WTC11 (cell line): ENCODE results near the gene GAS1. TPM values are rescaled to one million over a fixed set of nuclear protein-coding genes. Genes with fewer than 3 reads are reported as not detected.

Source experiments
- ATAC-seq: fragments of 200-7000 bp; cut with Tn5 transposase; 2 replicates; pipeline ENCODE4 v1.10.0; 2021; ENCODE audit warnings: mild to moderate bottlenecking, moderate library complexity
- CTCF ChIA-PET: fragments of 300-600 bp; sonication (Branson Sonifier 250); formaldehyde crosslinking; loops from one replicate; lab custom pipeline; 2021; ENCODE audit warnings: antibody characterized with exemption; lab: Charles Lee
- POLR2A ChIA-PET: fragments of 350-600 bp; sonication (Branson Sonifier 250); formaldehyde crosslinking; loops from one replicate; lab custom pipeline; 2021; ENCODE audit warnings: antibody characterized with exemption; lab: Charles Lee
- DNase-seq: peaks from one replicate; pipeline ENCODE4 v3.0.0; 2021; ENCODE audit warnings: low spot score
- H3K27ac Mint-ChIP-seq: 2 replicates; pipeline ENCODE4 v1.8.0; 2021; ENCODE audit warnings: mixed read lengths
- H3K27me3 Mint-ChIP-seq: 2 replicates; pipeline ENCODE4 v1.8.0; 2021; ENCODE audit warnings: low read depth, mild to moderate bottlenecking, moderate library complexity, mixed read lengths
- H3K36me3 Mint-ChIP-seq: 2 replicates; pipeline ENCODE4 v1.8.0; 2021; ENCODE audit warnings: mixed read lengths
- H3K4me1 Mint-ChIP-seq: 2 replicates; pipeline ENCODE4 v1.8.0; 2022; ENCODE audit warnings: mixed read lengths
- H3K4me3 Mint-ChIP-seq: 2 replicates; pipeline ENCODE4 v1.8.0; 2021; ENCODE audit warnings: mild to moderate bottlenecking, moderate library complexity, mixed read lengths
- H3K9me3 Mint-ChIP-seq: 2 replicates; pipeline ENCODE4 v1.8.0; 2021; ENCODE audit warnings: mixed read lengths
- ETV6 ChIP-seq: sonication (generic); formaldehyde crosslinking; IDR thresholded peaks from 2 replicates; pipeline ENCODE4 v1.8.1; 2022; ENCODE audit warnings: mild to moderate bottlenecking, missing genetic modification reagents
- GTF2I ChIP-seq: fragments of 250-450 bp; sonication (Bioruptor Pico); conservative IDR thresholded peaks from 2 replicates; pipeline ENCODE4 v1.4.0; 2021; ENCODE audit warnings: mild to moderate bottlenecking
- MYBL2 ChIP-seq: sonication (generic); formaldehyde crosslinking; IDR thresholded peaks from 2 replicates; pipeline ENCODE4 v1.8.1; 2023; ENCODE audit warnings: mild to moderate bottlenecking, moderate library complexity, missing genetic modification reagents
- NFATC4 ChIP-seq: fragments of 250-450 bp; sonication (Bioruptor Pico); IDR thresholded peaks from 2 replicates; pipeline ENCODE4 v1.9.0; 2021; ENCODE audit warnings: mild to moderate bottlenecking
- NR2C2 ChIP-seq: sonication (generic); formaldehyde crosslinking; IDR thresholded peaks from 2 replicates; pipeline ENCODE4 v1.8.0; 2022; ENCODE audit warnings: mild to moderate bottlenecking, missing genetic modification reagents
- TCF7 ChIP-seq: sonication (generic); formaldehyde crosslinking; IDR thresholded peaks from 2 replicates; pipeline ENCODE4 v1.8.0; 2022; ENCODE audit warnings: mild to moderate bottlenecking, low read depth, missing genetic modification reagents, moderate library complexity
- TEAD4 ChIP-seq: sonication (generic); formaldehyde crosslinking; IDR thresholded peaks from 2 replicates; pipeline ENCODE4 v1.8.0; 2022; ENCODE audit warnings: mild to moderate bottlenecking, missing genetic modification reagents
- TP53 ChIP-seq: sonication (generic); formaldehyde crosslinking; IDR thresholded peaks from 2 replicates; pipeline ENCODE4 v1.8.1; 2023; ENCODE audit warnings: mild to moderate bottlenecking, missing genetic modification reagents
- ZNF121 ChIP-seq: sonication (generic); formaldehyde crosslinking; IDR thresholded peaks from 2 replicates; pipeline ENCODE4 v1.8.0; 2023; ENCODE audit warnings: missing genetic modification reagents
- ZNF416 ChIP-seq: fragments of 250-450 bp; sonication (Bioruptor Pico); IDR thresholded peaks from 2 replicates; pipeline ENCODE4 v1.9.0; 2021; ENCODE audit warnings: mild to moderate bottlenecking, inconsistent platforms
- ZNF423 ChIP-seq: fragments of 250-450 bp; sonication (Bioruptor Pico); IDR thresholded peaks from 2 replicates; pipeline ENCODE4 v2.1.2; 2022; ENCODE audit warnings: mild to moderate bottlenecking, moderate library complexity
- total RNA-seq: library from RNA; stranded (reverse); gene quantifications from 3 replicates; pipeline ENCODE4 v1.2.3, GENCODE V29; 2021
- TF ChIP-seq, protein P1 (sequence below): fragments of 200-600 bp; IDR thresholded peaks from 2 replicates; pipeline ENCODE4 v1.8.0; 2022; ENCODE audit warnings: antibody characterized with exemption
- TF ChIP-seq, protein P2 (sequence below): fragments of 250-450 bp; sonication (Bioruptor Pico); IDR thresholded peaks from 2 replicates; pipeline ENCODE4 v1.9.0; 2021; ENCODE audit warnings: mild to moderate bottlenecking
- TF ChIP-seq, protein P3 (sequence below): sonication (generic); formaldehyde crosslinking; IDR thresholded peaks from 2 replicates; pipeline ENCODE4 v1.8.1; 2023; ENCODE audit warnings: mild to moderate bottlenecking, moderate library complexity, missing genetic modification reagents
- TF ChIP-seq, protein P4 (sequence below): sonication (generic); formaldehyde crosslinking; IDR thresholded peaks from 2 replicates; pipeline ENCODE4 v1.8.0; 2023; ENCODE audit warnings: missing genetic modification reagents, mild to moderate bottlenecking, borderline replicate concordance
- TF ChIP-seq, protein P5 (sequence below): fragments of 250-450 bp; sonication (Bioruptor Pico); IDR thresholded peaks from 2 replicates; pipeline ENCODE4 v1.8.0; 2021; ENCODE audit warnings: mild to moderate bottlenecking
- TF ChIP-seq, protein P6 (sequence below): sonication (generic); formaldehyde crosslinking; IDR thresholded peaks from 2 replicates; pipeline ENCODE4 v1.8.0; 2022; ENCODE audit warnings: mild to moderate bottlenecking, missing genetic modification reagents
- TF ChIP-seq, protein P7 (sequence below): sonication (generic); formaldehyde crosslinking; IDR thresholded peaks from 2 replicates; pipeline ENCODE4 v1.8.0; 2022; ENCODE audit warnings: mild to moderate bottlenecking, missing genetic modification reagents
- TF ChIP-seq, protein P8 (sequence below): fragments of 250-450 bp; sonication (Bioruptor Pico); IDR thresholded peaks from 2 replicates; pipeline ENCODE4 v1.9.0; 2021; ENCODE audit warnings: moderate library complexity, mild to moderate bottlenecking, inconsistent platforms, borderline replicate concordance
- TF ChIP-seq, protein P9 (sequence below): sonication (generic); formaldehyde crosslinking; IDR thresholded peaks from 2 replicates; pipeline ENCODE4 v1.8.1; 2023; ENCODE audit warnings: mild to moderate bottlenecking, missing genetic modification reagents

The GAS1 gene
- total RNA-seq, 1 experiment from 2014 or later = 5.0 TPM

DNA sequence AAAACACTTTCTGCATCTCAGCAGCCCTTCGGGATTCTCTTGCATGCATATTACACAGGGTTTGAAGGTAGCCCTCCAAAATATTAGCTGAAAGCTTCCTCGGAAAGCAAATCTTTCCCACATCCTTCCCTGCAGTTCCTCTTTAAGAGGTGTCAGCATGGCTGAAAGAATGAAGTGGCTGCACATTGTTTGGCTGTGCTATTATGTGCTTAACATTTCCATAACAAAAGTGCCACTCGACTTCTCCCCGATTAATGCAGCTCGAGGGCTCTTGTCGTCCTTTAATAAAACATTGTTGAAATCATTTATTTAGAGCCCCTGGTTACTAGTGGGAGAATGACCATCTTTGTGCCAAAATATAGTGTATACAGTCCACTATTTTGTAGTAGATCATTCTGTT, 6.5 kb downstream of the GAS1 start (continued):
- TF ChIP-seq, protein P1, sequence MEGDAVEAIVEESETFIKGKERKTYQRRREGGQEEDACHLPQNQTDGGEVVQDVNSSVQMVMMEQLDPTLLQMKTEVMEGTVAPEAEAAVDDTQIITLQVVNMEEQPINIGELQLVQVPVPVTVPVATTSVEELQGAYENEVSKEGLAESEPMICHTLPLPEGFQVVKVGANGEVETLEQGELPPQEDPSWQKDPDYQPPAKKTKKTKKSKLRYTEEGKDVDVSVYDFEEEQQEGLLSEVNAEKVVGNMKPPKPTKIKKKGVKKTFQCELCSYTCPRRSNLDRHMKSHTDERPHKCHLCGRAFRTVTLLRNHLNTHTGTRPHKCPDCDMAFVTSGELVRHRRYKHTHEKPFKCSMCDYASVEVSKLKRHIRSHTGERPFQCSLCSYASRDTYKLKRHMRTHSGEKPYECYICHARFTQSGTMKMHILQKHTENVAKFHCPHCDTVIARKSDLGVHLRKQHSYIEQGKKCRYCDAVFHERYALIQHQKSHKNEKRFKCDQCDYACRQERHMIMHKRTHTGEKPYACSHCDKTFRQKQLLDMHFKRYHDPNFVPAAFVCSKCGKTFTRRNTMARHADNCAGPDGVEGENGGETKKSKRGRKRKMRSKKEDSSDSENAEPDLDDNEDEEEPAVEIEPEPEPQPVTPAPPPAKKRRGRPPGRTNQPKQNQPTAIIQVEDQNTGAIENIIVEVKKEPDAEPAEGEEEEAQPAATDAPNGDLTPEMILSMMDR = no peak
- TF ChIP-seq, protein P2, sequence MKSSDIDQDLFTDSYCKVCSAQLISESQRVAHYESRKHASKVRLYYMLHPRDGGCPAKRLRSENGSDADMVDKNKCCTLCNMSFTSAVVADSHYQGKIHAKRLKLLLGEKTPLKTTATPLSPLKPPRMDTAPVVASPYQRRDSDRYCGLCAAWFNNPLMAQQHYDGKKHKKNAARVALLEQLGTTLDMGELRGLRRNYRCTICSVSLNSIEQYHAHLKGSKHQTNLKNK = no peak
- TF ChIP-seq, all 79 proteins: peak for 0

DNA sequence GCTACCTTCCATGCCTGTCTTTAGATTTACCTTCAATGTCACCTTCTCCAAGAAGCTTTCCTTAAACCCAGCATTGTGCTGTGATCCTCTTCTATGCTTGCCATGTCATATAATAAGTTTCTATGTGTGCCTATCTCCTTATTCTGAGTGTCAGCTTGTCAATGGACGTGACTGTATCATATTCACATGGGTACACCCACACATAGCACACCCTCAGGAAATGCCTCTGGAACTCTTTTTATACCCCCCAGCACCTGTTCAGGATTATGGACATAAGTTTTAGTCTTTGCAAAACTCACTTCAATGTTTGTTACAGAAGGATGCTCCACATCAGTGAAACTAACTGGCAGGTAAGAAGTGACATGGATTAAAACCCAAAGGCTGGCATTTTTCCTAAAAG, 7.4 kb downstream of the GAS1 start:
- no peaks in the 10 kb centered on the region for H3K36me3 Mint-ChIP-seq
- H3K9me3 Mint-ChIP-seq = no peaks in the 10 kb centered on the region
- CTCF ChIA-PET = interaction anchor here (0.7 kb wide), 1 partner anchor 8 kb away, joined by 3 read pairs; no protein-coding TSS in a partner anchor
- POLR2A ChIA-PET = no interaction called here
- H3K4me3 Mint-ChIP-seq = no peak overlapping the region
- H3K27me3 Mint-ChIP-seq = peaks cover 60% of the 10 kb centered on the region
- DNase-seq (no peak), ATAC-seq (no peak)
- no peak overlapping the region for H3K27ac Mint-ChIP-seq
- peaks cover 52% of the 10 kb centered on the region for H3K4me1 Mint-ChIP-seq
- TF ChIP-seq NFATC4 (CRISPR knock-in tag) (no peak), ZNF121 (no peak), ETV6 (CRISPR knock-in tag) (no peak), NR2C2 (no peak), TP53 (CRISPR knock-in tag) (no peak), GTF2I (CRISPR knock-in tag) (no peak), ZNF416 (CRISPR knock-in tag) (no peak), MYBL2 (CRISPR knock-in tag) (no peak), TEAD4 (CRISPR knock-in tag) (no peak), ZNF423 (CRISPR knock-in tag) (no peak), TCF7 (CRISPR knock-in tag) (no peak)
- TF ChIP-seq, protein P3, sequence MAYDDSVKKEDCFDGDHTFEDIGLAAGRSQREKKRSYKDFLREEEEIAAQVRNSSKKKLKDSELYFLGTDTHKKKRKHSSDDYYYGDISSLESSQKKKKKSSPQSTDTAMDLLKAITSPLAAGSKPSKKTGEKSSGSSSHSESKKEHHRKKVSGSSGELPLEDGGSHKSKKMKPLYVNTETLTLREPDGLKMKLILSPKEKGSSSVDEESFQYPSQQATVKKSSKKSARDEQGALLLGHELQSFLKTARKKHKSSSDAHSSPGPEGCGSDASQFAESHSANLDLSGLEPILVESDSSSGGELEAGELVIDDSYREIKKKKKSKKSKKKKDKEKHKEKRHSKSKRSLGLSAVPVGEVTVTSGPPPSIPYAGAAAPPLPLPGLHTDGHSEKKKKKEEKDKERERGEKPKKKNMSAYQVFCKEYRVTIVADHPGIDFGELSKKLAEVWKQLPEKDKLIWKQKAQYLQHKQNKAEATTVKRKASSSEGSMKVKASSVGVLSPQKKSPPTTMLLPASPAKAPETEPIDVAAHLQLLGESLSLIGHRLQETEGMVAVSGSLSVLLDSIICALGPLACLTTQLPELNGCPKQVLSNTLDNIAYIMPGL (CRISPR knock-in tag) = no peak
- TF ChIP-seq, protein P4, sequence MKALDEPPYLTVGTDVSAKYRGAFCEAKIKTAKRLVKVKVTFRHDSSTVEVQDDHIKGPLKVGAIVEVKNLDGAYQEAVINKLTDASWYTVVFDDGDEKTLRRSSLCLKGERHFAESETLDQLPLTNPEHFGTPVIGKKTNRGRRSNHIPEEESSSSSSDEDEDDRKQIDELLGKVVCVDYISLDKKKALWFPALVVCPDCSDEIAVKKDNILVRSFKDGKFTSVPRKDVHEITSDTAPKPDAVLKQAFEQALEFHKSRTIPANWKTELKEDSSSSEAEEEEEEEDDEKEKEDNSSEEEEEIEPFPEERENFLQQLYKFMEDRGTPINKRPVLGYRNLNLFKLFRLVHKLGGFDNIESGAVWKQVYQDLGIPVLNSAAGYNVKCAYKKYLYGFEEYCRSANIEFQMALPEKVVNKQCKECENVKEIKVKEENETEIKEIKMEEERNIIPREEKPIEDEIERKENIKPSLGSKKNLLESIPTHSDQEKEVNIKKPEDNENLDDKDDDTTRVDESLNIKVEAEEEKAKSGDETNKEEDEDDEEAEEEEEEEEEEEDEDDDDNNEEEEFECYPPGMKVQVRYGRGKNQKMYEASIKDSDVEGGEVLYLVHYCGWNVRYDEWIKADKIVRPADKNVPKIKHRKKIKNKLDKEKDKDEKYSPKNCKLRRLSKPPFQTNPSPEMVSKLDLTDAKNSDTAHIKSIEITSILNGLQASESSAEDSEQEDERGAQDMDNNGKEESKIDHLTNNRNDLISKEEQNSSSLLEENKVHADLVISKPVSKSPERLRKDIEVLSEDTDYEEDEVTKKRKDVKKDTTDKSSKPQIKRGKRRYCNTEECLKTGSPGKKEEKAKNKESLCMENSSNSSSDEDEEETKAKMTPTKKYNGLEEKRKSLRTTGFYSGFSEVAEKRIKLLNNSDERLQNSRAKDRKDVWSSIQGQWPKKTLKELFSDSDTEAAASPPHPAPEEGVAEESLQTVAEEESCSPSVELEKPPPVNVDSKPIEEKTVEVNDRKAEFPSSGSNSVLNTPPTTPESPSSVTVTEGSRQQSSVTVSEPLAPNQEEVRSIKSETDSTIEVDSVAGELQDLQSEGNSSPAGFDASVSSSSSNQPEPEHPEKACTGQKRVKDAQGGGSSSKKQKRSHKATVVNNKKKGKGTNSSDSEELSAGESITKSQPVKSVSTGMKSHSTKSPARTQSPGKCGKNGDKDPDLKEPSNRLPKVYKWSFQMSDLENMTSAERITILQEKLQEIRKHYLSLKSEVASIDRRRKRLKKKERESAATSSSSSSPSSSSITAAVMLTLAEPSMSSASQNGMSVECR = no peak
- TF ChIP-seq, protein P5, sequence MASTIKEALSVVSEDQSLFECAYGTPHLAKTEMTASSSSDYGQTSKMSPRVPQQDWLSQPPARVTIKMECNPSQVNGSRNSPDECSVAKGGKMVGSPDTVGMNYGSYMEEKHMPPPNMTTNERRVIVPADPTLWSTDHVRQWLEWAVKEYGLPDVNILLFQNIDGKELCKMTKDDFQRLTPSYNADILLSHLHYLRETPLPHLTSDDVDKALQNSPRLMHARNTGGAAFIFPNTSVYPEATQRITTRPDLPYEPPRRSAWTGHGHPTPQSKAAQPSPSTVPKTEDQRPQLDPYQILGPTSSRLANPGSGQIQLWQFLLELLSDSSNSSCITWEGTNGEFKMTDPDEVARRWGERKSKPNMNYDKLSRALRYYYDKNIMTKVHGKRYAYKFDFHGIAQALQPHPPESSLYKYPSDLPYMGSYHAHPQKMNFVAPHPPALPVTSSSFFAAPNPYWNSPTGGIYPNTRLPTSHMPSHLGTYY (CRISPR knock-in tag) = no peak
- TF ChIP-seq, protein P6, sequence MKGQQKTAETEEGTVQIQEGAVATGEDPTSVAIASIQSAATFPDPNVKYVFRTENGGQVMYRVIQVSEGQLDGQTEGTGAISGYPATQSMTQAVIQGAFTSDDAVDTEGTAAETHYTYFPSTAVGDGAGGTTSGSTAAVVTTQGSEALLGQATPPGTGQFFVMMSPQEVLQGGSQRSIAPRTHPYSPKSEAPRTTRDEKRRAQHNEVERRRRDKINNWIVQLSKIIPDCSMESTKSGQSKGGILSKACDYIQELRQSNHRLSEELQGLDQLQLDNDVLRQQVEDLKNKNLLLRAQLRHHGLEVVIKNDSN (CRISPR knock-in tag) = no peak
- TF ChIP-seq, protein P7, sequence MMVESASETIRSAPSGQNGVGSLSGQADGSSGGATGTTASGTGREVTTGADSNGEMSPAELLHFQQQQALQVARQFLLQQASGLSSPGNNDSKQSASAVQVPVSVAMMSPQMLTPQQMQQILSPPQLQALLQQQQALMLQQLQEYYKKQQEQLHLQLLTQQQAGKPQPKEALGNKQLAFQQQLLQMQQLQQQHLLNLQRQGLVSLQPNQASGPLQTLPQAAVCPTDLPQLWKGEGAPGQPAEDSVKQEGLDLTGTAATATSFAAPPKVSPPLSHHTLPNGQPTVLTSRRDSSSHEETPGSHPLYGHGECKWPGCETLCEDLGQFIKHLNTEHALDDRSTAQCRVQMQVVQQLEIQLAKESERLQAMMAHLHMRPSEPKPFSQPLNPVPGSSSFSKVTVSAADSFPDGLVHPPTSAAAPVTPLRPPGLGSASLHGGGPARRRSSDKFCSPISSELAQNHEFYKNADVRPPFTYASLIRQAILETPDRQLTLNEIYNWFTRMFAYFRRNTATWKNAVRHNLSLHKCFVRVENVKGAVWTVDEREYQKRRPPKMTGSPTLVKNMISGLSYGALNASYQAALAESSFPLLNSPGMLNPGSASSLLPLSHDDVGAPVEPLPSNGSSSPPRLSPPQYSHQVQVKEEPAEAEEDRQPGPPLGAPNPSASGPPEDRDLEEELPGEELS (CRISPR knock-in tag) = no peak
- TF ChIP-seq, protein P8, sequence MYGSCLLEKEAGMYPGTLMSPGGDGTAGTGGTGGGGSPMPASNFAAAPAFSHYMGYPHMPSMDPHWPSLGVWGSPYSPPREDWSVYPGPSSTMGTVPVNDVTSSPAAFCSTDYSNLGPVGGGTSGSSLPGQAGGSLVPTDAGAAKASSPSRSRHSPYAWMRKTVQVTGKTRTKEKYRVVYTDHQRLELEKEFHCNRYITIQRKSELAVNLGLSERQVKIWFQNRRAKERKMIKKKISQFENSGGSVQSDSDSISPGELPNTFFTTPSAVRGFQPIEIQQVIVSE (CRISPR knock-in tag) = no peak
- TF ChIP-seq, protein P9, sequence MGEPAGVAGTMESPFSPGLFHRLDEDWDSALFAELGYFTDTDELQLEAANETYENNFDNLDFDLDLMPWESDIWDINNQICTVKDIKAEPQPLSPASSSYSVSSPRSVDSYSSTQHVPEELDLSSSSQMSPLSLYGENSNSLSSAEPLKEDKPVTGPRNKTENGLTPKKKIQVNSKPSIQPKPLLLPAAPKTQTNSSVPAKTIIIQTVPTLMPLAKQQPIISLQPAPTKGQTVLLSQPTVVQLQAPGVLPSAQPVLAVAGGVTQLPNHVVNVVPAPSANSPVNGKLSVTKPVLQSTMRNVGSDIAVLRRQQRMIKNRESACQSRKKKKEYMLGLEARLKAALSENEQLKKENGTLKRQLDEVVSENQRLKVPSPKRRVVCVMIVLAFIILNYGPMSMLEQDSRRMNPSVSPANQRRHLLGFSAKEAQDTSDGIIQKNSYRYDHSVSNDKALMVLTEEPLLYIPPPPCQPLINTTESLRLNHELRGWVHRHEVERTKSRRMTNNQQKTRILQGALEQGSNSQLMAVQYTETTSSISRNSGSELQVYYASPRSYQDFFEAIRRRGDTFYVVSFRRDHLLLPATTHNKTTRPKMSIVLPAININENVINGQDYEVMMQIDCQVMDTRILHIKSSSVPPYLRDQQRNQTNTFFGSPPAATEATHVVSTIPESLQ (CRISPR knock-in tag) = no peak
